ENCODE measurements around the gene ADGRG3. TPM values are rescaled to one million over a fixed set of nuclear protein-coding genes. Genes with fewer than 3 reads are reported as not detected.
A peak's percentile ranks its signal among the peaks of the same experiment; 100 is the strongest.

The ADGRG3 gene
- total RNA-seq, 3 donors from 2014 or later (not counting 1 experiment from before 2014, with no cell fraction given) = 16.6 to 57.3 (median 20.7) TPM

- Histone ChIP-seq H3K9me3 (ENCODE audit: control insufficient read depth, insufficient read depth, low read length) (no peaks in the 10 kb centered on the region), H3K4me3 (ENCODE audit: low read length) (no peak overlapping the region), H3K4me1 (ENCODE audit: control insufficient read depth, insufficient read depth, low read length) (peaks cover 25% of the 10 kb centered on the region), H3K36me3 (ENCODE audit: control insufficient read depth, insufficient read depth, low read length) (no peaks in the 10 kb centered on the region), H3K27ac (ENCODE audit: low read length) (no peak overlapping the region), H3K27me3 (ENCODE audit: control insufficient read depth, insufficient read depth, low read length) (no peaks in the 10 kb centered on the region)
- Mint-ChIP-seq H3K4me1 (peaks cover 20% of the 10 kb centered on the region in 2 donors), H3K36me3 (no peaks in the 10 kb centered on the region), H3K9me3 (no peaks in the 10 kb centered on the region), H3K4me3 (no peak overlapping the region), H3K27me3 (ENCODE audit: low read depth in 2 of 2) (no peaks in the 10 kb centered on the region), H3K27ac (no peak overlapping the region)
- intact Hi-C loops (cut with micrococcal nuclease) = no loop called here
- DNase-seq = no peak
- no peak for ATAC-seq
- no peak for TF ChIP-seq CTCF (IDR thresholded peaks at IDR 0.05)
- WGBS (ENCODE audit: insufficient coverage) = 73% methylated on average over 4 of the region's 4 CpGs
Observed at GRCh38 chr16:57686577-57686976, 18.5 kb downstream of the ADGRG3 start.

- no peaks in the 10 kb centered on the region for H3K9me3 Mint-ChIP-seq
- WGBS (ENCODE audit: insufficient coverage) = 92% methylated on average over 3 of the region's 3 CpGs
- TF ChIP-seq CTCF (IDR thresholded peaks at IDR 0.05) = no peak
- H3K27ac Mint-ChIP-seq = peak overlapping the region; percentile 76 to 84
- no peak overlapping the region for H3K4me3 Mint-ChIP-seq
- ATAC-seq = no peak
- DNase-seq = no peak
- Histone ChIP-seq H3K36me3 (ENCODE audit: control insufficient read depth, insufficient read depth, low read length) (no peaks in the 10 kb centered on the region), H3K27me3 (ENCODE audit: control insufficient read depth, insufficient read depth, low read length) (no peaks in the 10 kb centered on the region), H3K27ac (ENCODE audit: low read length) (no peak overlapping the region), H3K4me3 (ENCODE audit: low read length) (no peak overlapping the region), H3K9me3 (ENCODE audit: control insufficient read depth, insufficient read depth, low read length) (no peaks in the 10 kb centered on the region), H3K4me1 (ENCODE audit: control insufficient read depth, insufficient read depth, low read length) (peaks cover 25% of the 10 kb centered on the region)
- H3K36me3 Mint-ChIP-seq = no peaks in the 10 kb centered on the region
- peaks cover 20% of the 10 kb centered on the region in 2 donors for H3K4me1 Mint-ChIP-seq
- intact Hi-C loops (cut with micrococcal nuclease) = no loop called here
- no peaks in the 10 kb centered on the region for H3K27me3 Mint-ChIP-seq (ENCODE audit: low read depth in 2 of 2)
Observed at GRCh38 chr16:57687363-57687929, 19.3 kb downstream of the ADGRG3 start.

- intact Hi-C loops (cut with micrococcal nuclease) = no loop called here
- TF ChIP-seq CTCF (IDR thresholded peaks at IDR 0.05) = no peak
- H3K36me3 Mint-ChIP-seq = no peaks in the 10 kb centered on the region
- H3K27me3 Mint-ChIP-seq (ENCODE audit: low read depth in 2 of 2) = no peaks in the 10 kb centered on the region
- H3K27ac ChIP-seq (ENCODE audit: low read length) = no peak overlapping the region
- no peak for DNase-seq
- no peaks in the 10 kb centered on the region for H3K9me3 Mint-ChIP-seq
- H3K4me1 Mint-ChIP-seq = peaks cover 20% of the 10 kb centered on the region in 2 donors
- H3K27ac Mint-ChIP-seq = peak overlapping the region; percentile 76 to 84
- 83% methylated on average over 2 of the region's 4 CpGs for WGBS (ENCODE audit: insufficient coverage)
- no peaks in the 10 kb centered on the region for H3K27me3 ChIP-seq (ENCODE audit: control insufficient read depth, insufficient read depth, low read length)
- H3K4me3 ChIP-seq (ENCODE audit: low read length) = no peak overlapping the region
- H3K4me1 ChIP-seq (ENCODE audit: control insufficient read depth, insufficient read depth, low read length) = peaks cover 25% of the 10 kb centered on the region
- no peak overlapping the region for H3K4me3 Mint-ChIP-seq
- H3K9me3 ChIP-seq (ENCODE audit: control insufficient read depth, insufficient read depth, low read length) = no peaks in the 10 kb centered on the region
- no peaks in the 10 kb centered on the region for H3K36me3 ChIP-seq (ENCODE audit: control insufficient read depth, insufficient read depth, low read length)
- no peak for ATAC-seq
Observed at GRCh38 chr16:57688487-57688986, 20.4 kb downstream of the ADGRG3 start.

All from natural killer cell (primary cell).